Stimulated activated CD4-positive, alpha-beta T cell treated with anti-CD3 and anti-CD28 coated beads, Interleukin-2, amount 100 ng/mL, for 4 hours (primary cell): Measurements from ENCODE around the gene LRRC51.
A peak's percentile ranks its signal among the peaks of the same experiment; 100 is the strongest.

Experiments
- DNase-seq: peaks from one replicate; pipeline ENCODE4 v3.0.0-alpha.2; 2020; ENCODE audit warnings: low read depth

The LRRC51 gene

GRCh38 chr11:72080326-72081183 lies at the start of gene LRRC51, which contains the start of gene NUMA1:
LRRC51 (plus strand) TSS chr11:72080850; CDS start chr11:72089084, 8,234 bp downstream.
NUMA1 (minus strand) TSS chr11:72080542; CDS start chr11:72035943, 44,599 bp downstream.
- peak; percentile 99 for DNase-seq

- no peak for DNase-seq
Observed at GRCh38 chr11:72036687-72037086, 44.0 kb upstream of the LRRC51 start.

GRCh38 chr11:72037554-72038311 lies 42.9 kb upstream of the LRRC51 start:
- no peak for DNase-seq

GRCh38 chr11:72038491-72038890 lies 42.2 kb upstream of the LRRC51 start:
- no peak for DNase-seq

GRCh38 chr11:72039031-72039855 lies 41.4 kb upstream of the LRRC51 start:
- DNase-seq: no peak

- no peak for DNase-seq
Observed at GRCh38 chr11:72039856-72040401, 40.7 kb upstream of the LRRC51 start.

- DNase-seq: peak; percentile 61
Observed at GRCh38 chr11:72040491-72041363, 39.9 kb upstream of the LRRC51 start.

GRCh38 chr11:72041364-72042063 lies 39.1 kb upstream of the LRRC51 start:
- DNase-seq: no peak

- no peak for DNase-seq
Observed at GRCh38 chr11:72042064-72042745, 38.4 kb upstream of the LRRC51 start.

- no peak for DNase-seq
Observed at GRCh38 chr11:72045849-72046248, 34.8 kb upstream of the LRRC51 start.

GRCh38 chr11:72048766-72049460 lies 31.7 kb upstream of the LRRC51 start:
- DNase-seq: no peak

- DNase-seq: no peak
Observed at GRCh38 chr11:72058416-72059034, 22.1 kb upstream of the LRRC51 start.

- DNase-seq: no peak
Observed at GRCh38 chr11:72061739-72062396, 18.8 kb upstream of the LRRC51 start.

- no peak for DNase-seq
Observed at GRCh38 chr11:72066855-72067254, 13.8 kb upstream of the LRRC51 start.

GRCh38 chr11:72067266-72067665 lies 13.4 kb upstream of the LRRC51 start:
- no peak for DNase-seq

GRCh38 chr11:72067676-72068075 lies 13.0 kb upstream of the LRRC51 start:
- no peak for DNase-seq

GRCh38 chr11:72069200-72069599 lies 11.4 kb upstream of the LRRC51 start:
- DNase-seq: no peak

- DNase-seq: no peak
Observed at GRCh38 chr11:72069787-72070251, 10.8 kb upstream of the LRRC51 start.
